Mesothelial cell of epicardium (in vitro differentiated cells): Measurements from ENCODE around the gene PLEKHG3. TPM values are rescaled to one million over a fixed set of nuclear protein-coding genes. Genes with fewer than 3 reads are reported as not detected.

Experiments
- DNase-seq, 2 experiments: peaks; one replicate each; pipeline ENCODE4 v3.0.0; 2021; ENCODE audit warnings: low spot score in 2 of 2; ENCODE audit not compliant: unreplicated experiment in 2 of 2
- H3K27ac Mint-ChIP-seq: 2 replicates; pipeline ENCODE4 v1.8.0; 2021; ENCODE audit warnings: mixed read lengths
- H3K27me3 Mint-ChIP-seq: 2 replicates; pipeline ENCODE4 v1.8.0; 2021; ENCODE audit warnings: low read depth, mixed read lengths
- H3K36me3 Mint-ChIP-seq: 2 replicates; pipeline ENCODE4 v1.8.0; 2021; ENCODE audit warnings: mixed read lengths
- H3K4me1 Mint-ChIP-seq: 2 replicates; pipeline ENCODE4 v1.8.0; 2021; ENCODE audit warnings: mixed read lengths
- H3K4me3 Mint-ChIP-seq: 2 replicates; pipeline ENCODE4 v1.8.0; 2021; ENCODE audit warnings: mild to moderate bottlenecking, moderate library complexity, mixed read lengths
- H3K9me3 Mint-ChIP-seq: 2 replicates; pipeline ENCODE4 v1.8.0; 2021; ENCODE audit warnings: mixed read lengths
- CTCF ChIP-seq: fragments of 200-600 bp; sonication (generic); IDR thresholded peaks from one replicate; pipeline ENCODE4 v1.5.0; 2021; ENCODE audit warnings: antibody characterized with exemption; ENCODE audit not compliant: unreplicated experiment
- total RNA-seq: library from RNA; stranded (reverse); gene quantifications from 3 replicates; pipeline ENCODE4 v1.2.1, GENCODE V29; 2021

The PLEKHG3 gene
- total RNA-seq, 1 donor from 2014 or later = 141 TPM

- H3K27me3 Mint-ChIP-seq = no peaks in the 10 kb centered on the region
- TF ChIP-seq CTCF = no peak
- peaks cover 7% of the 10 kb centered on the region for H3K36me3 Mint-ChIP-seq
- H3K4me1 Mint-ChIP-seq = peaks cover 82% of the 10 kb centered on the region
- no peak for DNase-seq
- H3K27ac Mint-ChIP-seq = peak overlapping the region; percentile 84
- no peaks in the 10 kb centered on the region for H3K9me3 Mint-ChIP-seq
- H3K4me3 Mint-ChIP-seq = no peak overlapping the region
Observed at GRCh38 chr14:64722842-64723447, 18.7 kb downstream of the PLEKHG3 start.

GRCh38 chr14:64723691-64724577 is 19.7 kb downstream of the PLEKHG3 start:
- no peak for DNase-seq
- Mint-ChIP-seq H3K27me3 (no peaks in the 10 kb centered on the region), H3K9me3 (no peaks in the 10 kb centered on the region), H3K4me1 (peaks cover 72% of the 10 kb centered on the region), H3K4me3 (peak overlapping the region; percentile 18), H3K36me3 (peaks cover 7% of the 10 kb centered on the region), H3K27ac (peak overlapping the region; percentile 91)
- TF ChIP-seq CTCF = no peak

DNA sequence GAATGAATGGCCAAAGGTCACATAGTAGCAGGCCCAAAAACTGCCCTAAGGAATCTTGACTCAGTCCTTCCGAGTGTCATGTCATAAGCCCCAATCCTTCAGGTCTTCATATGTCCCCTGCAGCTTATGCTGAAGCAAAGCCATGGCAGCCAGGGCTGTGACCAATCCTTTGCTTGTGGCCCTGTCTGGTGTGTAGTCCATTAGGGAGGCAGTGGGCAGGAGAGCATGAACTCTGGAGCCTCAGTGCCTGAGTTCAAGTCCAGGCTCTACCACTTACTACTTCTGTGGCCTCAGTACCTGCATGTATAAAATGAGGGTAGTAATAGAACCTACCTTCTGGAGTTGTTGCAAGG is 20.3 kb downstream of the PLEKHG3 start:
- Mint-ChIP-seq H3K27me3 (no peaks in the 10 kb centered on the region), H3K9me3 (no peaks in the 10 kb centered on the region), H3K4me1 (peaks cover 70% of the 10 kb centered on the region), H3K27ac (peak overlapping the region; percentile 91), H3K36me3 (peaks cover 11% of the 10 kb centered on the region), H3K4me3 (no peak overlapping the region)
- no peak for TF ChIP-seq CTCF
- no peak for DNase-seq

GRCh38 chr14:64725261-64725815 is 21.1 kb downstream of the PLEKHG3 start:
- TF ChIP-seq CTCF = no peak
- no peaks in the 10 kb centered on the region for H3K27me3 Mint-ChIP-seq
- H3K4me3 Mint-ChIP-seq = no peak overlapping the region
- no peaks in the 10 kb centered on the region for H3K9me3 Mint-ChIP-seq
- DNase-seq = no peak
- H3K36me3 Mint-ChIP-seq = peaks cover 12% of the 10 kb centered on the region
- peaks cover 62% of the 10 kb centered on the region for H3K4me1 Mint-ChIP-seq
- H3K27ac Mint-ChIP-seq = peak overlapping the region; percentile 91

- no peak overlapping the region for H3K4me3 Mint-ChIP-seq
- peak overlapping the region; percentile 91 for H3K27ac Mint-ChIP-seq
- no peak for DNase-seq
- H3K9me3 Mint-ChIP-seq = no peaks in the 10 kb centered on the region
- peaks cover 12% of the 10 kb centered on the region for H3K36me3 Mint-ChIP-seq
- no peak for TF ChIP-seq CTCF
- no peaks in the 10 kb centered on the region for H3K27me3 Mint-ChIP-seq
- peaks cover 55% of the 10 kb centered on the region for H3K4me1 Mint-ChIP-seq
Observed at GRCh38 chr14:64725879-64726584, 21.8 kb downstream of the PLEKHG3 start.
